HG03066 (cell line): Measurements from ENCODE around the gene PRSS38.
"Not testable (repeated sequence)": the region's sequence is repeated elsewhere in the genome, so short reads cannot be mapped to it uniquely, and the experiment has no call there.

Experiments used
- ATAC-seq: cut with Tn5 transposase; IDR thresholded peaks from one replicate; pipeline ENCODE4 v1.9.1; 2021; ENCODE audit warnings: low read depth; ENCODE audit not compliant: unreplicated experiment

PRSS38 gene

GRCh38 chr1:227838181-227838580 is 22.7 kb downstream of the PRSS38 start:
- no peak for ATAC-seq

GRCh38 chr1:227841096-227841495 is 25.6 kb downstream of the PRSS38 start:
- no peak for ATAC-seq

GRCh38 chr1:227844320-227845146 is 29.1 kb downstream of the PRSS38 start:
- no peak for ATAC-seq

- no peak for ATAC-seq
Observed at GRCh38 chr1:227845147-227845458, 29.6 kb downstream of the PRSS38 start.

GRCh38 chr1:227845519-227845918 is 30.0 kb downstream of the PRSS38 start:
- no peak for ATAC-seq

- ATAC-seq: no peak
Observed at GRCh38 chr1:227846265-227846858, 30.9 kb downstream of the PRSS38 start.

- not testable (repeated sequence) for ATAC-seq
Observed at GRCh38 chr1:227847046-227847445, 31.6 kb downstream of the PRSS38 start.

GRCh38 chr1:227848430-227848932 is 33.0 kb downstream of the PRSS38 start:
- no peak for ATAC-seq

- no peak for ATAC-seq
Observed at GRCh38 chr1:227849251-227849650, 33.8 kb downstream of the PRSS38 start.

- no peak for ATAC-seq
Observed at GRCh38 chr1:227854189-227854588, 38.7 kb downstream of the PRSS38 start.

- no peak for ATAC-seq
Observed at GRCh38 chr1:227855687-227856086, 40.2 kb downstream of the PRSS38 start.

- no peak for ATAC-seq
Observed at GRCh38 chr1:227856147-227856858, 40.8 kb downstream of the PRSS38 start.

- no peak for ATAC-seq
Observed at GRCh38 chr1:227864882-227865281, 49.4 kb downstream of the PRSS38 start.

GRCh38 chr1:227869279-227869842 is 53.9 kb downstream of the PRSS38 start:
- ATAC-seq: no peak

- no peak for ATAC-seq
Observed at GRCh38 chr1:227869851-227870305, 54.4 kb downstream of the PRSS38 start.

- no peak for ATAC-seq
Observed at GRCh38 chr1:227870366-227870765, 54.9 kb downstream of the PRSS38 start.

GRCh38 chr1:227871892-227872291 is 56.4 kb downstream of the PRSS38 start:
- not testable (repeated sequence) for ATAC-seq

GRCh38 chr1:227877810-227878209 is 62.3 kb downstream of the PRSS38 start:
- ATAC-seq: not testable (repeated sequence)

GRCh38 chr1:227880342-227880924 is 65.0 kb downstream of the PRSS38 start:
- ATAC-seq: no peak

- no peak for ATAC-seq
Observed at GRCh38 chr1:227883073-227883520, 67.6 kb downstream of the PRSS38 start.
